OCI-LY3 (cell line): ENCODE data around the gene NOC4L.

Experiments
- H2AFZ ChIP-seq: fragments of 200-600, 300-600 bp; shearing (Covaris generic); 2 replicates; pipeline ENCODE4 v1.6.0; 2014; ENCODE audit warnings: antibody characterized with exemption, low read depth, low read length
- H3K27ac ChIP-seq: fragments of 200-600, 300-600 bp; sonication (generic); 2 replicates; pipeline ENCODE4 v1.5.1; 2014; ENCODE audit warnings: mild to moderate bottlenecking, low read length, moderate library complexity, mixed read lengths
- H3K27me3 ChIP-seq: fragments of 200-600, 300-600 bp; sonication (generic); 2 replicates; pipeline ENCODE4 v1.6.1; 2014; ENCODE audit warnings: low read depth, low read length, mixed read lengths
- H3K36me3 ChIP-seq: fragments of 200-600, 300-600 bp; sonication (generic); replicated peaks from 2 replicates; pipeline ENCODE3; 2014; ENCODE audit warnings: low read depth, low read length, mixed read lengths
- H3K4me1 ChIP-seq: fragments of 300-600, 200-600 bp; sonication (generic); 2 replicates; pipeline ENCODE4 v1.6.1; 2014; ENCODE audit warnings: low read length, mixed read lengths
- H3K4me2 ChIP-seq: fragments of 200-600, 300-600 bp; sonication (generic); 2 replicates; pipeline ENCODE4 v1.6.1; 2014; ENCODE audit warnings: low read length, mixed read lengths
- H3K4me3 ChIP-seq: fragments of 300-600, 200-600 bp; sonication (generic); 2 replicates; pipeline ENCODE4 v1.5.1; 2014; ENCODE audit warnings: antibody characterized with exemption, mild to moderate bottlenecking, low read length, moderate library complexity
- H3K79me2 ChIP-seq: fragments of 300-600, 200-600 bp; shearing (Covaris generic); 2 replicates; pipeline ENCODE4 v1.6.1; 2014; ENCODE audit warnings: mild to moderate bottlenecking, low read length, mixed read lengths
- H3K9ac ChIP-seq: fragments of 300-600, 200-600 bp; shearing (Covaris generic); 2 replicates; pipeline ENCODE4 v1.6.0; 2014; ENCODE audit warnings: mild to moderate bottlenecking, low read length, moderate library complexity
- H3K9me3 ChIP-seq: fragments of 200-600, 300-600 bp; shearing (Covaris generic); 2 replicates; pipeline ENCODE4 v1.6.1; 2014; ENCODE audit warnings: low read length, mixed read lengths; ENCODE audit not compliant: insufficient read depth
- H4K20me1 ChIP-seq: fragments of 200-600, 300-600 bp; sonication (generic); 2 replicates; pipeline ENCODE4 v1.6.1; 2016; ENCODE audit warnings: low read length, mixed read lengths; ENCODE audit not compliant: insufficient read depth
- EZH2phosphoT487 ChIP-seq: fragments of 200-600 bp; shearing (Covaris generic); IDR thresholded peaks from 2 replicates; pipeline ENCODE4 v1.6.1; 2018; ENCODE audit warnings: antibody characterized with exemption, mixed run types, low read depth
- TF ChIP-seq, protein P1 (sequence below): fragments of 200-600, 300-600 bp; sonication (generic); IDR thresholded peaks from 2 replicates; pipeline ENCODE4 v1.5.1; 2014; ENCODE audit warnings: antibody characterized with exemption, low read length, low read depth

The NOC4L gene

DNA sequence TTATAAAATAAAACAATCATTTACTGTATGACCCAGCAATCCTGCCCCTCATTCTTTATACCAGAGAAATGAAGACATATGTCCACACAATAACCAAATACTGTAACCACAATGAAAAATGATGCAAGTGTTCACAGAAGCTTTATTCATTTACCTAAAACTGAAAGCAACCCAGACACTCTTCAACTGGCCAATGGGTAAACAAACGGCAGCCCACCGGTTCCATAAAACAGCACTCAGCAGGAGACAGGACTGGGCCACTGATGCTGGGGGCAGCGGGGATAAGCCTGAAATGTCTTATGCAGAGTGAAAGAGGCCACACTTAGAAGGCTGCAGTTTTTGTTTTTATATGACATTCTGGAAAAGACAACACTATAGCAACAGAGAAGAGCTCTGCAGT lies 15.2 kb upstream of the NOC4L start:
- Histone ChIP-seq H2AFZ (no peak overlapping the region), H4K20me1 (no peaks in the 10 kb centered on the region), H3K27ac (no peak overlapping the region), H3K4me3 (no peak overlapping the region), H3K9ac (no peak overlapping the region), H3K36me3 (peaks cover 36% of the 10 kb centered on the region), H3K79me2 (no peaks in the 10 kb centered on the region), H3K4me2 (no peak overlapping the region), H3K9me3 (no peaks in the 10 kb centered on the region), H3K27me3 (no peaks in the 10 kb centered on the region), H3K4me1 (no peaks in the 10 kb centered on the region)
- TF ChIP-seq, protein P1, sequence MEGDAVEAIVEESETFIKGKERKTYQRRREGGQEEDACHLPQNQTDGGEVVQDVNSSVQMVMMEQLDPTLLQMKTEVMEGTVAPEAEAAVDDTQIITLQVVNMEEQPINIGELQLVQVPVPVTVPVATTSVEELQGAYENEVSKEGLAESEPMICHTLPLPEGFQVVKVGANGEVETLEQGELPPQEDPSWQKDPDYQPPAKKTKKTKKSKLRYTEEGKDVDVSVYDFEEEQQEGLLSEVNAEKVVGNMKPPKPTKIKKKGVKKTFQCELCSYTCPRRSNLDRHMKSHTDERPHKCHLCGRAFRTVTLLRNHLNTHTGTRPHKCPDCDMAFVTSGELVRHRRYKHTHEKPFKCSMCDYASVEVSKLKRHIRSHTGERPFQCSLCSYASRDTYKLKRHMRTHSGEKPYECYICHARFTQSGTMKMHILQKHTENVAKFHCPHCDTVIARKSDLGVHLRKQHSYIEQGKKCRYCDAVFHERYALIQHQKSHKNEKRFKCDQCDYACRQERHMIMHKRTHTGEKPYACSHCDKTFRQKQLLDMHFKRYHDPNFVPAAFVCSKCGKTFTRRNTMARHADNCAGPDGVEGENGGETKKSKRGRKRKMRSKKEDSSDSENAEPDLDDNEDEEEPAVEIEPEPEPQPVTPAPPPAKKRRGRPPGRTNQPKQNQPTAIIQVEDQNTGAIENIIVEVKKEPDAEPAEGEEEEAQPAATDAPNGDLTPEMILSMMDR: no peak
- TF ChIP-seq EZH2phosphoT487: no peak

DNA sequence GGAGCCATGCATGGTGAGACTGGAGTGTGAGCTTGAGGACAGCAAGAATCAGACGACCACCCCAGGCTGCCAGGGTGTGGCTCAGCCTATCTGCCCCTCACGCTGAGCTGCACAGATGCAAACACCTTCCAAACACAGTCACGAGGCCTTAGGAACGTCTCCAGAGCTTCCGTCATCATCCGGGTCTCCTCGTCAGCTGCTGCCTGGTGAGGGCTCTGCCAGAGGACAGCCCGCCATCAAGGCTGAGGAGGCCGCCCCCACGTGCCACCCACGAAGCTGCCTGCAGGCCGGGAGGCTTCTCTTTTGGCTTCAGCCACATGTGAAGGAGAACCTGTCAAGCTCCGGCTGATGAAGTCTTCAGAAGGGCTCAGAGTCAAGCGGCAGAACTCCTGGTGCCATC lies 13.6 kb upstream of the NOC4L start:
- Histone ChIP-seq H2AFZ (no peak overlapping the region), H4K20me1 (no peaks in the 10 kb centered on the region), H3K27me3 (no peaks in the 10 kb centered on the region), H3K4me2 (no peak overlapping the region), H3K9ac (no peak overlapping the region), H3K4me1 (no peaks in the 10 kb centered on the region), H3K79me2 (no peaks in the 10 kb centered on the region), H3K9me3 (no peaks in the 10 kb centered on the region), H3K36me3 (peaks cover 33% of the 10 kb centered on the region), H3K4me3 (no peak overlapping the region), H3K27ac (no peak overlapping the region)
- TF ChIP-seq EZH2phosphoT487: no peak
- TF ChIP-seq, protein P1: no peak

DNA sequence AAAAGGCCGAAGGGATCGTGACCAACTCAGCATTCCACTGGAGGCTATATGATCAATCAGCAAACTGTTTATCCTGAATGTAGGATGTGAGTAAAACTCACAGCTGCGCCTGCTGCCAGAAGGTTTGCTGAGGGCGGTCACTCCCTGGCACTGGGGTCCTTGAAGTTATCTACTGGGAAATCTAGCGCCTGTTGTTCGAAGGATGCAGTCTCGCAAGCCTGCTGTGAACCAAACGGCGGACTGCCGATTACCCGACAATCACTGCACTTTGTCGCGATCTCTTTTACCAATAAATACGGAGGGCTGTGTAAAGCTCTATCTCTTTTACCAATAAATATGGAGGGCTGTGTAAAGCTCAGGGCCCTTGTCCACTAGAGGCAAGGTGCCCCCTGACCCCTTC lies 13.0 kb upstream of the NOC4L start:
- no peaks in the 10 kb centered on the region for H3K4me1 ChIP-seq
- H3K4me3 ChIP-seq: no peak overlapping the region
- H3K4me2 ChIP-seq: no peak overlapping the region
- no peaks in the 10 kb centered on the region for H3K79me2 ChIP-seq
- H4K20me1 ChIP-seq: no peaks in the 10 kb centered on the region
- no peaks in the 10 kb centered on the region for H3K27me3 ChIP-seq
- no peak overlapping the region for H3K27ac ChIP-seq
- no peak overlapping the region for H2AFZ ChIP-seq
- H3K36me3 ChIP-seq: peaks cover 30% of the 10 kb centered on the region
- TF ChIP-seq, protein P1: no peak
- no peak for TF ChIP-seq EZH2phosphoT487
- no peaks in the 10 kb centered on the region for H3K9me3 ChIP-seq
- H3K9ac ChIP-seq: no peak overlapping the region

DNA sequence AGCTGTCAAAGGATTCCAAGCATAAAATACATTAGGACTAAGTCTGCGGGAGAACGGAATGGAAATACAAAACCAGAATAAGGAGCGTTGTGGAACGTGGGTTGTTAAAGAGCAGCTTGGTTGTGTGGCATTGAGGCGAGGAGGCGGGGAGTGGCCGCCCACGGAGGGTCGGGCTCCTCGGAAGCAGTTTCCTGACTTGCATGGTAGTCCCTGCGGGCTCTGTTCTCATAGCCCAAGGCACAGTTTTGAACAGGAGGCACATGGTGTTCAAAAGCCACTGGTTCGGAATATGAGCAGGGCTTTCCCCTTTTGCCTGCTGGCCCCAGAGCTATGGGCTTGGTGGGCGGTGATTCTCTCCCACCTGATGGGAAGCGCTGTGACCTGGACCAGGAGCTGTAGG lies 12.3 kb upstream of the NOC4L start:
- Histone ChIP-seq H3K27ac (no peak overlapping the region), H3K9ac (no peak overlapping the region), H3K4me2 (no peak overlapping the region), H3K4me3 (no peak overlapping the region), H3K4me1 (no peaks in the 10 kb centered on the region), H3K36me3 (peaks cover 24% of the 10 kb centered on the region), H3K9me3 (no peaks in the 10 kb centered on the region), H3K27me3 (no peaks in the 10 kb centered on the region), H3K79me2 (no peaks in the 10 kb centered on the region), H4K20me1 (no peaks in the 10 kb centered on the region), H2AFZ (no peak overlapping the region)
- no peak for TF ChIP-seq EZH2phosphoT487
- TF ChIP-seq, protein P1: no peak
